KOPT-K1 (cell line): ENCODE measurements around the gene SYNGR4.
"Not testable (repeated sequence)": the region's sequence is repeated elsewhere in the genome, so short reads cannot be mapped to it uniquely, and the experiment has no call there.

Source experiments
- H3K27ac ChIP-seq: fragments of 200-600 bp; sonication (generic); 2 replicates; pipeline ENCODE4 v1.5.1; 2016; ENCODE audit warnings: antibody characterized with exemption, mild to moderate bottlenecking, low read depth, low read length; ENCODE audit not compliant: poor library complexity, severe bottlenecking
- H3K36me3 ChIP-seq: fragments of 200-600 bp; sonication (generic); 2 replicates; pipeline ENCODE4 v1.5.1; 2017; ENCODE audit warnings: antibody characterized with exemption, mild to moderate bottlenecking, low read length, moderate library complexity; ENCODE audit not compliant: insufficient read depth
- H3K9me3 ChIP-seq: fragments of 200-600 bp; sonication (generic); 2 replicates; pipeline ENCODE4 v1.5.1; 2017; ENCODE audit warnings: antibody characterized with exemption, low read length, mild to moderate bottlenecking; ENCODE audit not compliant: insufficient read depth, poor library complexity, severe bottlenecking

SYNGR4 gene, protein sequence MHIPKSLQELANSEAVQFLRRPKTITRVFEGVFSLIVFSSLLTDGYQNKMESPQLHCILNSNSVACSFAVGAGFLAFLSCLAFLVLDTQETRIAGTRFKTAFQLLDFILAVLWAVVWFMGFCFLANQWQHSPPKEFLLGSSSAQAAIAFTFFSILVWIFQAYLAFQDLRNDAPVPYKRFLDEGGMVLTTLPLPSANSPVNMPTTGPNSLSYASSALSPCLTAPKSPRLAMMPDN

GRCh38 chr19:48363810-48364597 lies at the start of gene SYNGR4, which contains the start of gene TMEM143:
Gene SYNGR4, plus strand, starts transcription at chr19:48364367. Its CDS starts 1,476 bp downstream, at chr19:48365843.
Gene TMEM143, minus strand, starts transcription at chr19:48363940. Its CDS starts 20 bp downstream, at chr19:48363920.
- no peaks in the 10 kb centered on the region for H3K36me3 ChIP-seq
- peak within 1 kb of the TSS; percentile 90 for H3K27ac ChIP-seq
- H3K9me3 ChIP-seq, result no peaks in the 10 kb centered on the region

GRCh38 chr19:48315712-48316111 lies 48.5 kb upstream of the SYNGR4 start:
- no peaks in the 10 kb centered on the region for H3K36me3 ChIP-seq
- no peak overlapping the region for H3K27ac ChIP-seq
- no peaks in the 10 kb centered on the region for H3K9me3 ChIP-seq

DNA sequence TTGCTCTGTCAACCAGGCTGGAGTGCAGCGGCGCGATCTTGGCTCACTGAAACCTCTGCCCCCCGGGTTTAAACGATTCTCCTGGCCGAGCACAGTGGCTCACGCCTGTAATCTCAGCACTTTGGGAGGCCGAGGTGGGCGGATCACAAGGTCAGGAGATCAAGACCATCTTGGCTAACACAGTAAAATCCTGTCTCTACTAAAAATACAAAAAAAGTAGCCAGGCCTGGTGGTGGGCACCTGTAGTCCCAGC lies 46.5 kb upstream of the SYNGR4 start:
- not testable (repeated sequence) for H3K27ac ChIP-seq, H3K36me3 ChIP-seq, H3K9me3 ChIP-seq

- Histone ChIP-seq H3K27ac (no peak overlapping the region), H3K36me3 (no peaks in the 10 kb centered on the region), H3K9me3 (no peaks in the 10 kb centered on the region)
These were observed 45.7 kb upstream of the SYNGR4 start for GRCh38 chr19:48318286-48318987.

DNA sequence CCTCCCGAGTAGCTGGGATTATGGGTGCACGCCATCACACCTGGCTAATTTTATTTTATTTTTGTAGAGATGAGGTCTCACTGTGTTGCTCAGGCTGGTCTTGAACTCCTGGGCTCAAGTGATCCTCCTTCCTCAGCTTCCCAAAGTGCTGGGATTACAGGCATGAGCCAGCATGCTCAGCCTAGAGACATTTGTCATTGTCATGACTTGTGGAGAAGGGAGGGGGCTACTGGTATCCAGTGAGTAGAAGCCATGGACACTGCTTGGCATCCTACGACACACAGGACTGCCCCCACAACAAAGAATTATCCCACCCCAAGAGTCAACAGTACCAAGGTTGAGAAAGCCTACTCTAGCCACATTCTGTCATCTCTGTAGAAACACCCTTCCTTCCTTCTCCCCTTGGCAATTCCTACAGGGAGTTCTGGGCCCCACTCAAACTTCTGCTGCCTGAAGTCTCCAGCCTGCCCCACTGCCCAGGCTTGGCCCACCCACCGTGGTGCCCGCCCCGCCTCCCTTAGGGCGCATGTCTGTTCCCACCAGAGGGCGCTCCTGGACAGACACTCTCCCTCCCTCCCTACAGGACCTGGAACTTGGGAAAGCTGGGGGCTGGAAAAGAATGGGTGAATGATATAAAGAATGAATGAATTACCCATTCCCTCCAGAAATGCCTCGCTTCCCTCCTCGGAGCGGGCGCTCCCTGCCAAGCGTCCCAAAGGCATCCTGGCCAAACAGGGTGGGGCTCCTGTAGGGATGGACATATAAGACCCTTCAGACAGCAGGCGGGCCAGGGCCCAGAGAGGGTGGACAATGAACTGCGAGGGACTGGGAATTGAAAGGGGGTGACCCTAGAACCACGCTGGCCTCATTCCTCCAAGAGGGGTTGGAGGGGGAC lies 44.3 kb upstream of the SYNGR4 start:
- Histone ChIP-seq H3K27ac (peak overlapping the region; percentile 98), H3K9me3 (no peaks in the 10 kb centered on the region)

GRCh38 chr19:48321372-48321621 lies 42.9 kb upstream of the SYNGR4 start:
- Histone ChIP-seq H3K9me3 (no peaks in the 10 kb centered on the region), H3K27ac (peak overlapping the region; percentile 98), H3K36me3 (no peaks in the 10 kb centered on the region)

More for the DNA sequence above, 44.3 kb upstream of the SYNGR4 start:
- H3K36me3 ChIP-seq, result no peaks in the 10 kb centered on the region

DNA sequence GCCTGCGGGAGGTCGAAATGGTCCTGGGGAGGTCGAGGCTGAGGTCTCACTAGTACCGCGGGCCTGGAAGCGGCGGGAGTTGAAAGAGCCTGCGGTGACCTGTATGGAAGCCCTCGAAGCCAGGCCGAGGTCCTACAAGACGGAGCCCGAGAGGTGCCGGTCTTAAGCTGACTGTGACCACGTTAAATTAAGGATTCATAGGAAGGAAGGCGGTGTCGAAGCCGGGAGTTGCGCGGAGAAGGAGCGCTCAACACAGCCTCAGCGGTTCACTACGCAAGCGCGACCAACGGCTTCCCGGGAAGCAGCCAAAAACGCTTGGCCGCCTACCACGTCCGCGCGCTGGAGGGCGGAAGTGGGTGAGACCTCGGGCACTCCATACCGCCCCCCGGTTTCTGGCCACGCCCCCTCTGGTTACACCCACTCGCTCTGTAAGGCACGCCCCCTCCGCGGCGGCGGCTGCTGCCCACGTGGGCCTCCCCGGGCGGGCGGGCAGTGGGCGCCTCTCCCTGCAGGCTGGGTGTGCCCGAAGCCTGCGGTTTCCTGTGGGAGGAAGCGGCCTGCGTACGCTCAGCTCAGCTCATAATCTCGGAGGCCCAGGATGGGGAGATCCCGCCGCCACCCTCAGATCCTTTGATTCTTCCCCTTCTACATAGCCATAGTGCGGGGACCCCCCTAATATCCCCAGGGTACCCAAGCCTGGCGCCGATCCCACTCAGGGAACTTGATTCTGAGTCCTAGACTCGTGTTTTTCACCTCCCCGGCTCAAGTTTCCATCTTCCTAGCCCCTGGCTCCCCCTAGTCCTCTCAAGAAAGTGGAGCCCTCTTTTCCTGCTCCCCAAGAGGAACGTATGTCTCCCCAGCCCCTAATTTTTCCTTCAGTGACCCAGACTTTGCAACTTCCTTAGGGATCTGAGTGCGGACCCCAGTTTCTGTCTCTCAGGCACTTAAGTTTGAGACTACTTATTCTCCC lies 42.3 kb upstream of the SYNGR4 start:
- H3K27ac ChIP-seq, result peak overlapping the region; percentile 98
- no peaks in the 10 kb centered on the region for H3K36me3 ChIP-seq
- H3K9me3 ChIP-seq, result no peaks in the 10 kb centered on the region

- H3K36me3 ChIP-seq, result no peaks in the 10 kb centered on the region
- peaks cover 11% of the 10 kb centered on the region for H3K9me3 ChIP-seq
- peak within 1 kb of the TSS; percentile 63 for H3K27ac ChIP-seq
These were observed 38.8 kb upstream of the SYNGR4 start, which contains the start of gene EMP3 for GRCh38 chr19:48325265-48325910. Gene EMP3, plus strand, starts transcription at chr19:48325552. Its CDS starts 1,293 bp downstream, at chr19:48326845.

DNA sequence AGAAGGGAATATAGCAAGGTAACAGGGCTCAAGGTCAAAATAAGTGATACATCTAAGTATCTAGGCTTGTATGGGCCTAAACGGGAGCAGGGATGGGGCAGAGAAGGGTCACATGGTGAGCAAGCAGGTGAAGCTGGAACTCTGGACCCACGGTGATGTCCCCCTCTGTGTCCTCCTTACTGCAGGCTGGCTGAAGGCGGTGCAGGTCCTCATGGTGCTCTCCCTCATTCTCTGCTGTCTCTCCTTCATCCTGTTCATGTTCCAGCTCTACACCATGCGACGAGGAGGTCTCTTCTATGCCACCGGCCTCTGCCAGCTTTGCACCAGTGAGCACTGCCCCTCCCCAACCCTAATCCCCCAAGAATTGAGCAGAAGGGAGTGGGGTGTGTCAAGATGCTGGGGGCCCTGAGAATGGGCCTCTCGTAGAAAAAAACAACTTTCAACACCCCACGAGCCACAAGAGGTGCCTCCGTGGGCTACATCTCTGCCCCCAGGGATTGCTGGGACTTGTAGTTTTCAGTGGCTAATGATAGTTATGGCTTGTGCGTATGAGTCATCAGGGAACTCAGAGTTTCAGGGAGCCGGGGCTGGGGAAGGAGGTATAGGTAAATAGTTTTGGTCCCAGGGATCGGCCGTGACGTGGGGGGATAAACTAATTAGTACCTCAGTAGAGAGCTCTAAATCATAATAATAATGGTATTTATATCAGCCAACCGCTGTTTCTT lies 34.8 kb upstream of the SYNGR4 start:
- H3K27ac ChIP-seq, result peak overlapping the region; percentile 88
- no peaks in the 10 kb centered on the region for H3K36me3 ChIP-seq
- peaks cover 11% of the 10 kb centered on the region for H3K9me3 ChIP-seq

GRCh38 chr19:48330012-48330681 lies 34.0 kb upstream of the SYNGR4 start:
- Histone ChIP-seq H3K36me3 (no peaks in the 10 kb centered on the region), H3K27ac (peak overlapping the region; percentile 88), H3K9me3 (peaks cover 11% of the 10 kb centered on the region)

GRCh38 chr19:48332351-48332661 lies 31.9 kb upstream of the SYNGR4 start:
- Histone ChIP-seq H3K27ac (peak overlapping the region; percentile 88), H3K36me3 (no peaks in the 10 kb centered on the region), H3K9me3 (peaks cover 11% of the 10 kb centered on the region)

- Histone ChIP-seq H3K27ac (peak overlapping the region; percentile 88), H3K9me3 (peaks cover 11% of the 10 kb centered on the region), H3K36me3 (no peaks in the 10 kb centered on the region)
These were observed 31.3 kb upstream of the SYNGR4 start for GRCh38 chr19:48332662-48333466.
